ENCODE measurements around the gene FAIM. TPM values are rescaled to one million over a fixed set of nuclear protein-coding genes. Genes with fewer than 3 reads are reported as not detected.
"Not testable (repeated sequence)": the region's sequence is repeated elsewhere in the genome, so short reads cannot be mapped to it uniquely, and the experiment has no call there.

FAIM gene
- total RNA-seq, 1 experiment from 2014 or later, result 15.0 TPM

GRCh38 chr3:138673641-138674530, 65.3 kb downstream of the FAIM start:
- H3K4me3 Mint-ChIP-seq (ENCODE audit: unreplicated experiment), result no peak overlapping the region
- BruUV-seq (replicated peaks), result no TSS peak
- peaks cover 53% of the 10 kb centered on the region for H3K36me3 Mint-ChIP-seq (ENCODE audit: insufficient read depth, unreplicated experiment)
- H3K27ac Mint-ChIP-seq (ENCODE audit: low read depth, unreplicated experiment), result peak overlapping the region; percentile 2
- intact Hi-C loops (cut with micrococcal nuclease), result no loop called here
- POLR2A ChIA-PET, result interaction anchor here (0.5 to 1.2 kb wide), 2 partner anchors 12 to 292 kb away, joined by 3 to 5 read pairs; no protein-coding TSS in a partner anchor
- H3K27me3 Mint-ChIP-seq (ENCODE audit: insufficient read depth, unreplicated experiment), result no peaks in the 10 kb centered on the region
- TF ChIP-seq CTCF (IDR thresholded peaks at IDR 0.05; ENCODE audit: unreplicated experiment), result no peak
- CTCF ChIA-PET, result interaction anchor here (1.1 to 1.2 kb wide), 2 partner anchors 242 to 248 kb away, joined by 3 to 7 read pairs; no protein-coding TSS in a partner anchor
- H3K4me1 Mint-ChIP-seq (ENCODE audit: insufficient read depth, unreplicated experiment), result no peaks in the 10 kb centered on the region
- no peak for DNase-seq (ENCODE audit: unreplicated experiment)
- H3K9me3 Mint-ChIP-seq (ENCODE audit: unreplicated experiment), result peaks cover 11% of the 10 kb centered on the region

- Mint-ChIP-seq H3K4me3 (ENCODE audit: unreplicated experiment) (no peak overlapping the region), H3K4me1 (ENCODE audit: insufficient read depth, unreplicated experiment) (no peaks in the 10 kb centered on the region), H3K36me3 (ENCODE audit: insufficient read depth, unreplicated experiment) (peaks cover 46% of the 10 kb centered on the region), H3K9me3 (ENCODE audit: unreplicated experiment) (peaks cover 11% of the 10 kb centered on the region), H3K27ac (ENCODE audit: low read depth, unreplicated experiment) (no peak overlapping the region), H3K27me3 (ENCODE audit: insufficient read depth, unreplicated experiment) (no peaks in the 10 kb centered on the region)
- BruUV-seq (replicated peaks), result no TSS peak
- ChIA-PET POLR2A (interaction anchor here (1.0 kb wide), 1 partner anchor 499 kb away, joined by 3 read pairs; no protein-coding TSS in a partner anchor), CTCF (no interaction called here)
- intact Hi-C loops (cut with micrococcal nuclease), result no loop called here
- DNase-seq (ENCODE audit: unreplicated experiment), result peak; percentile 20
- TF ChIP-seq CTCF (IDR thresholded peaks at IDR 0.05; ENCODE audit: unreplicated experiment), result no peak
These were observed 66.8 kb downstream of the FAIM start for GRCh38 chr3:138675393-138675792.

- BruUV-seq (replicated peaks), result no TSS peak
- ChIA-PET CTCF (interaction anchor here (0.5 to 1.8 kb wide), 7 partner anchors 83 to 613 kb away, joined by 3 to 12 read pairs (median 3); no protein-coding TSS in a partner anchor), POLR2A (interaction anchor here (0.7 to 1.4 kb wide), 4 partner anchors 8 to 84 kb away, joined by 3 to 4 read pairs (median 4); partner anchors contain the start of gene CEP70)
- Mint-ChIP-seq H3K4me3 (ENCODE audit: unreplicated experiment) (no peak overlapping the region), H3K36me3 (ENCODE audit: insufficient read depth, unreplicated experiment) (peaks cover 50% of the 10 kb centered on the region), H3K27ac (ENCODE audit: low read depth, unreplicated experiment) (no peak overlapping the region), H3K9me3 (ENCODE audit: unreplicated experiment) (peaks cover 11% of the 10 kb centered on the region), H3K4me1 (ENCODE audit: insufficient read depth, unreplicated experiment) (no peaks in the 10 kb centered on the region), H3K27me3 (ENCODE audit: insufficient read depth, unreplicated experiment) (no peaks in the 10 kb centered on the region)
- no peak for TF ChIP-seq CTCF (IDR thresholded peaks at IDR 0.05; ENCODE audit: unreplicated experiment)
- DNase-seq (ENCODE audit: unreplicated experiment), result no peak
- intact Hi-C loops (cut with micrococcal nuclease), result no loop called here
These were observed 69.5 kb downstream of the FAIM start for GRCh38 chr3:138678086-138678485.

GRCh38 chr3:138678874-138679392, 70.4 kb downstream of the FAIM start:
- Mint-ChIP-seq H3K9me3 (ENCODE audit: unreplicated experiment) (peaks cover 11% of the 10 kb centered on the region), H3K4me3 (ENCODE audit: unreplicated experiment) (no peak overlapping the region), H3K4me1 (ENCODE audit: insufficient read depth, unreplicated experiment) (no peaks in the 10 kb centered on the region), H3K27ac (ENCODE audit: low read depth, unreplicated experiment) (no peak overlapping the region), H3K36me3 (ENCODE audit: insufficient read depth, unreplicated experiment) (peaks cover 43% of the 10 kb centered on the region), H3K27me3 (ENCODE audit: insufficient read depth, unreplicated experiment) (no peaks in the 10 kb centered on the region)
- DNase-seq (ENCODE audit: unreplicated experiment), result no peak
- no TSS peak for BruUV-seq (replicated peaks)
- ChIA-PET POLR2A (interaction anchor here (0.7 to 1.4 kb wide), 4 partner anchors 9 to 12 kb away, joined by 3 to 4 read pairs (median 3); no protein-coding TSS in a partner anchor), CTCF (interaction anchor here (0.5 to 1.8 kb wide), 8 partner anchors 84 to 262 kb away, joined by 3 to 12 read pairs (median 3); no protein-coding TSS in a partner anchor)
- intact Hi-C loops (cut with micrococcal nuclease), result no loop called here
- TF ChIP-seq CTCF (IDR thresholded peaks at IDR 0.05; ENCODE audit: unreplicated experiment), result no peak

GRCh38 chr3:138680974-138681373, 72.4 kb downstream of the FAIM start:
- H3K9me3 Mint-ChIP-seq (ENCODE audit: unreplicated experiment); CTCF ChIA-PET; H3K27ac Mint-ChIP-seq (ENCODE audit: low read depth, unreplicated experiment); intact Hi-C loops (cut with micrococcal nuclease); H3K27me3 Mint-ChIP-seq (ENCODE audit: insufficient read depth, unreplicated experiment); H3K4me3 Mint-ChIP-seq (ENCODE audit: unreplicated experiment); H3K4me1 Mint-ChIP-seq (ENCODE audit: insufficient read depth, unreplicated experiment); DNase-seq (ENCODE audit: unreplicated experiment); POLR2A ChIA-PET; BruUV-seq (replicated peaks): not testable (repeated sequence)
- H3K36me3 Mint-ChIP-seq (ENCODE audit: insufficient read depth, unreplicated experiment), result peaks cover 28% of the 10 kb centered on the region

Measured in MCF 10A (cell line).